Suppressor macrophage treated with lipopolysaccharide for 1 hour (primary cell): Measurements from ENCODE around the gene TMEM109.
A peak's percentile ranks its signal among the peaks of the same experiment; 100 is the strongest.

ENCODE experiments used
- DNase-seq, 3 donors: peaks; one replicate each; pipeline ENCODE4 v3.0.0-alpha.2; 2020 to 2022

TMEM109 gene

GRCh38 chr11:60927061-60927592 lies 13.2 kb downstream of the TMEM109 start:
- no peak for DNase-seq

GRCh38 chr11:60927600-60927999 lies 13.6 kb downstream of the TMEM109 start:
- no peak for DNase-seq

GRCh38 chr11:60928563-60929001 lies 14.6 kb downstream of the TMEM109 start:
- no peak for DNase-seq

- no peak for DNase-seq
Measured at GRCh38 chr11:60929764-60930163, 15.8 kb downstream of the TMEM109 start.

- no peak for DNase-seq
Measured at GRCh38 chr11:60930394-60930793, 16.4 kb downstream of the TMEM109 start.

- no peak for DNase-seq
Measured at GRCh38 chr11:60931917-60932316, 18.0 kb downstream of the TMEM109 start.

GRCh38 chr11:60932605-60933356 lies 18.8 kb downstream of the TMEM109 start:
- peak in 1 of 3 donors; percentile 9 for DNase-seq

GRCh38 chr11:60933416-60934123 lies 19.6 kb downstream of the TMEM109 start:
- DNase-seq, result no peak

- no peak for DNase-seq
Measured at GRCh38 chr11:60934124-60934789, 20.3 kb downstream of the TMEM109 start.

- DNase-seq, result no peak
Measured at GRCh38 chr11:60934790-60935605, 21.0 kb downstream of the TMEM109 start.

GRCh38 chr11:60935676-60936442 lies 21.9 kb downstream of the TMEM109 start:
- no peak for DNase-seq

- no peak for DNase-seq
Measured at GRCh38 chr11:60936467-60937143, 22.6 kb downstream of the TMEM109 start.

GRCh38 chr11:60937144-60937527 lies 23.2 kb downstream of the TMEM109 start:
- DNase-seq, result no peak

GRCh38 chr11:60937811-60938210 lies 23.9 kb downstream of the TMEM109 start:
- no peak for DNase-seq

- no peak for DNase-seq
Measured at GRCh38 chr11:60938500-60938899, 24.5 kb downstream of the TMEM109 start.

GRCh38 chr11:60939301-60939700 lies 25.3 kb downstream of the TMEM109 start:
- no peak for DNase-seq

- no peak for DNase-seq
Measured at GRCh38 chr11:60939855-60940254, 25.9 kb downstream of the TMEM109 start.

GRCh38 chr11:60941371-60942119 lies 27.6 kb downstream of the TMEM109 start:
- no peak for DNase-seq

- DNase-seq, result no peak
Measured at GRCh38 chr11:60942219-60942618, 28.3 kb downstream of the TMEM109 start.

- DNase-seq, result no peak
Measured at GRCh38 chr11:60942970-60943565, 29.1 kb downstream of the TMEM109 start.
